Ramos (cell line): ENCODE results near the gene PRDM8.

Source experiments
- in situ Hi-C: fragments of 300-500 bp; cut with MboI; formaldehyde crosslinking; loops from one replicate; pipeline ENCODE4 v1.14.3; 2022; ENCODE audit warnings: low sequenced_read_pairs; ENCODE audit not compliant: unreplicated experiment

Gene PRDM8

DNA sequence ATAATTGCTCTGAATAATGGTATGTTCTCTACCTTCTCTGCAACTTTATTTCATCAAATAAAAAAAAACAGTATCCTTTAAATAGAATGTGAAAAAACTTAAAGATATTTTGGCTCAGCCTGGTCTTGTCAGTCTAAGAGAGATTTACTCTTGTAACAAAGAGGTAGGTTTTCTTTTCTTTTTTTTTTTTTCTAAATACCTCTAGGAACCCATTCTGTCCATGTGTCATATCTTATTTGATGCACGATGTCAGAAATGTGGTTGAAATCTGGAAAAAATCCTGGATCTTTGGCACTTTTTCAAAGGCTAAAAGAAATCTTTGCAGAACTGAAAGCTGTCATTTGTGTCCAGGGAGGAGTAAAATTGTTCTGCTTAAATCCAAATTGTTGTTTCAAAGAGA is 51.8 kb downstream of the PRDM8 start:
- in situ Hi-C loops = no loop called here

DNA sequence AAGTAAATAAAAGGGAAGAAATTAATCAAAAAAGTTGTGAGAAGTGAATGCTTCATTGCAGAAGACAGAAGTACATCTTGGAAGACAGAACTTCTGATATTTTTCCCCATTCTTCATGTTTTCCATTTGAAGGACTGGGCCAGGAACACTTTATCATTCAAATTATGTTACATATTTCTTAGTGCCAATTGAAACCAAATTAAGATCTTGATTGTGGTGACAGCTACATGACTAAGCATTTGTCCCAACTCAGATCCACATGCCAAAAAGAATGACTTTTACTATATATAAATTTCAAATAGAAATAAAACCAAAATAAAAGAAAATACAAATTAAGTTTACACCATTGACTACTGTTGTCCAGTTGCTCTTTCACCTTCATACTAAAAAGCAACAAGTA is 55.1 kb downstream of the PRDM8 start:
- in situ Hi-C loops = no loop called here

GRCh38 chr4:80252953-80253352 is 55.6 kb downstream of the PRDM8 start:
- in situ Hi-C loops = no loop called here

- in situ Hi-C loops = no loop called here
Observed at GRCh38 chr4:80253510-80253909, 56.2 kb downstream of the PRDM8 start.
